Putamen (tissue), 1 donor: Measurements from ENCODE around the gene FAM241B.

Experiments
- DNase-seq: peaks from one replicate; pipeline ENCODE4 v3.0.0-alpha.2; 2016; ENCODE audit warnings: low spot score

Gene FAM241B, protein sequence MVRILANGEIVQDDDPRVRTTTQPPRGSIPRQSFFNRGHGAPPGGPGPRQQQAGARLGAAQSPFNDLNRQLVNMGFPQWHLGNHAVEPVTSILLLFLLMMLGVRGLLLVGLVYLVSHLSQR

DNA sequence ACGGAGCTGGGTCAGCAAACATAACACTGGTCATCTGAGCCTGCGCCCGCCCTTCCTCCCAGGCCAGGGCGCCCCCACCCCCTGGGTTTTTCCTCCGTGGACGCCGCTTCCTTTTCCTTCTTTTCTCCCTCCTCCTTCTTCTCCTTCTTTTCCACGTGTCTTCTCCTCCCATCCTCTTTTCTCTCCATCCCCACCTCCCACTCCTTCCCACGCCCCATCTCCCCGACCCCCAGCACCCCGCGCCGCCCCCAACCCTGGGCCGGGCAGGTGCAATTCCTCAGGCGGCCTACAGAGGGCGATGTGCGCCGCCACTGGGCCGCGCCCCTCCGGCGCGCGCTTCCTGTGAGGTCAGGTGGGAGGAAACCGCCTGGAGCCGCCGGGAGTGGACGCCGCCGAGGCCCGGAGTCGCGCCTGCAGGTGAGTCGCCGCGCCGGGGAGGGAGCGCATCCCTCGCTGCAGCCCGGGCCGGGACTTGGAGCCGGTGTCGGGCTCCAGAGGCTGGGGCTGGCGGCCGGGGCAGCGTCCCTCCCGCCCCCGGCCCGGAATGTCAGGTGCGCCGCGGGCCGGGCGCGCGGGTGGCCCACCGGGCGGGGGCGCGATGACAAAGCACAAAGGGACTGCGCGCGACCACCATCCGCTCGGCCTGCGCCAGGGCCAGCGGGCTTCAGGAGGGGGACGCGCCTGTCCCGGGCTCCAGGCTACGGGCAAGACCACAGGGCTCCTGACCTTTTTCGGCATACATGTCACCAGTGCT lies at the start of gene FAM241B:
FAM241B (plus strand) TSS at position 351 of the 754 bp plus-strand sequence. CDS start 1,497 bp downstream, outside the sequence.
- peak; percentile 22 for DNase-seq

- DNase-seq, result no peak
Observed at GRCh38 chr10:69580435-69580834, 49.6 kb upstream of the FAM241B start.

DNA sequence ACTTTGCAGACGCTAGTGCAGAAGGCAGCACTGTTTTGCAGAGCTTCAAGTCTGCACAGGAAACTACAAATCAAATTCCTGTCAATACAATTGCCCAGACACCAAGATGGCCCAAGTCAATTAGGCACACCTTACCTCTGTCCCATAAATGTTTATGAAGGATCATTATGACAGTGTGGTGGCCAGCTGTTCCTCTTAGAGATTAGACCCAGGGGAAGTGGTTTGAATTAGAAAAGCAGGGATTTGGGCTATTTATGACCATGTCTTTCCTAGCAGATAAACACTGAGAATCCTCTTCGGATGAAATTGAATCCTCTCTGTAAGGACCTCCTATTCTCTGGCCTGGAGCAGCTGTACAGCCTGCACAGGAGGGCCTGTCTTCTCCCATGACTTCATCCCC lies 46.9 kb upstream of the FAM241B start:
- no peak for DNase-seq

DNA sequence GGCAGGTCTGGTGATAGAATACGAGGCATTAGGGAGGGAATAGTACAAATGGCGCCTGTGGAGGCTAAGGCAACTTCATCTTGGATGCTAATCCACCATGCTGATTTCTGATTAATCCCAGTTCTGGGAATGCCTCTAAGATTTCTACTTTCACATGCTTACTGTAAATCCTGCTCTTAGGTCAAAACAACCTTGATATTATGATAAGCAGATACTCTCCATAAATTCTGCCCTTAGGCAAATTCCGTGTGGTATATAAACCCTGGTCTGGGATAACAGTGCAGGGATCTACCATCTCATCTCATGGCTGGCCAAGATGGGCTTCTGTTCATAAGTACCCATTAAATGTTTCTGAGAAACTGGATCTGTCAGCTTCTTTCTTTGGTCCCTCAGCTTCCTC lies 45.4 kb upstream of the FAM241B start:
- no peak for DNase-seq

- no peak for DNase-seq
Observed at GRCh38 chr10:69588358-69588757, 41.7 kb upstream of the FAM241B start.

- no peak for DNase-seq
Observed at GRCh38 chr10:69600761-69601330, 29.2 kb upstream of the FAM241B start.

GRCh38 chr10:69609077-69609476 lies 21.0 kb upstream of the FAM241B start:
- DNase-seq, result no peak

- no peak for DNase-seq
Observed at GRCh38 chr10:69612760-69613159, 17.3 kb upstream of the FAM241B start.

- no peak for DNase-seq
Observed at GRCh38 chr10:69614130-69614529, 15.9 kb upstream of the FAM241B start.

GRCh38 chr10:69616358-69616757 lies 13.7 kb upstream of the FAM241B start:
- no peak for DNase-seq

GRCh38 chr10:69618746-69619145 lies 11.3 kb upstream of the FAM241B start:
- DNase-seq, result no peak

DNA sequence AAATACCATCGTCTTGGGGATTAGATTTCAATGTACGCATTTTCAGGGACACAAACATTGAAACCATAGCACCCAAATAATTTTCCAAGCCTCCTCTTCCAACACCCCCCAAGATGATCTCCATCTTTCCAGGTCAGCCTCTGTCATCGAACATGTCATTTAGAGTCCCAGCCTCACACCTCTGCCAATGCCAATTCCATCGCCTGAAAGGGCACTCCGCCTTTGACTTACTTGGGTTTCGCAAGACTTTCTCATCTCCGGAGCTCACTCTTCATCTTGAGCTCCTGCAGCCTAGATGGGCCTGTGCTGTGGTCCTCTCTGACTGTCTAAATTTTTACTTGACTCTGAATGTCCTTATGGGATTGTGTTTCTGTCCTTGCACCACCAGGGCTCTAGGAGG lies 10.4 kb upstream of the FAM241B start:
- no peak for DNase-seq

DNA sequence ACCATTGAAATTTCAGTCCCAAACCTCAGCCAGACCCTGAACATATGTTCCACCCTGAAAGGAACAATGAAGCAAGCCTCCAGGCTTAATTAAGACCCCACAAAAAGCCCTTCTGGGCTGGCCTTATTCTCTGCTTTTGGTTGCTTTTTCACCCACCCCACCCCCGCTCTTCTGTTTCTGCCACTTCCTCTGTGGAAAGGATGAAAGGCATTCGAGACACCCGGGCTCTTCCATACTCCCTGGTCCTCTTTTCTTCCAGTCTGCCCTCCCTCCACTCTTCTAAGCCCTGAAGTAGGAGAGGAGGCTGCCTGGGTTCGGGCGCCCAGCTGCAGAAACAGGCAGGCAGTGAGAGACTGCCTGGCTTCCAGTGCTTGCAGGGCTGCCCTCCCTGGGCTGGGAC lies 9.4 kb upstream of the FAM241B start:
- no peak for DNase-seq

GRCh38 chr10:69624245-69624786 lies 5.7 kb upstream of the FAM241B start:
- DNase-seq, result no peak

GRCh38 chr10:69626826-69627225 lies 3.2 kb upstream of the FAM241B start:
- DNase-seq, result no peak

GRCh38 chr10:69628891-69629290 lies 1.2 kb upstream of the FAM241B start:
- DNase-seq, result no peak

GRCh38 chr10:69629519-69629896 lies 539 bp upstream of the FAM241B start:
- DNase-seq, result no peak

DNA sequence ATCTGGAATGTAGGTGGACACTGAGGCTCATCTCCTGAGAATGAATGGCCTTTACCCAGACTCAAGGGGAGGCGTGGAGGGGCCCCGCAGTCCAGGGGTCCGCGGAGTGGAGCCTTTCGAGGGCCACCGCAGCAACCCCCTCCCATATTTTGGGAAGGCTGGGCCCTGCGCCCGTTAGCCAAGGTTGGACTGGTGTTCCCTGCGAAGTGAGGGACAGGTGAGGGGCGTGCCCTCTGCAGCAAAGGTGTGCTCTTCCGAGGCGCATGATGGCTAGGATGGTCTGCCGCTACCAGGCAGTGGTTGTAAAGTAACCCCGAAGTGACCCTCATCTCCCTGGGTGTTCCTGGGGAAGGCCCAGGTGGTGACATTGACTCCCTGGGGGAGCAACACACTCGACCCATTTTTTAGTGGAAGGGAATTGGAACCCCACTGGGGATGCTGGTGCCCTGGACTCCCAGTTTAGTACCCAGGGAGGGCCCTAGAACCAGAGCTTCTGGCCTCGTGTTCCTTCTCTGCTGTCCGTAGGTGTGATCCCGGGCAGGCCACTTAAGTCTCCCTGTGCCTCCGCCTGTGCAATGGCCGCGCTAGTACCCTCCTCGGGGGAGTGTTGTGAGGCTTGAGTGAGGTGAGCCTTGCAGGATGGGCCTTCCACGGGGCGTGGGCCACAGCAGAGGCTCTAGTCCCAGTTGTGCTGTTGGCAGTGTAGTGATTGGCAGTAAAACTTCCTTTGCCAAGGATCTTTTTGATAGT lies 779 bp downstream of the FAM241B start:
- DNase-seq, result no peak

DNA sequence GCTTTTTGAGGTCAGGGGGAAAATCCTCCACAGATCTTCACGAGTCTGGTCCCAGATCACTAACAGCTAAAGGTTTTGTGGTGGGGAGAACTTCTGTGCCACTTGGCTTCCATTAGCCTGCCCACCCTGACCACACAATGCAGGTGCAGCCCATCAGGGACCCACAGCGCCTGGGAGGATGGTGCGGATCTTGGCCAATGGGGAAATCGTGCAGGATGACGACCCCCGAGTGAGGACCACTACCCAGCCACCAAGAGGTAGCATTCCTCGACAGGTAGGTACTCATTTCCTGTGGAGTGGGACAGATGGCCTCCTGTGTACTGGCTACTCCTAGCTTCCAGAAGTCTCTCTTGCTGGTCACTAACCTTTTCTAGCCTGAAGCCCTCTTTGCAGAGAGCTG lies 1.5 kb downstream of the FAM241B start:
- no peak for DNase-seq

GRCh38 chr10:69632516-69633199 lies 2.6 kb downstream of the FAM241B start:
- no peak for DNase-seq

DNA sequence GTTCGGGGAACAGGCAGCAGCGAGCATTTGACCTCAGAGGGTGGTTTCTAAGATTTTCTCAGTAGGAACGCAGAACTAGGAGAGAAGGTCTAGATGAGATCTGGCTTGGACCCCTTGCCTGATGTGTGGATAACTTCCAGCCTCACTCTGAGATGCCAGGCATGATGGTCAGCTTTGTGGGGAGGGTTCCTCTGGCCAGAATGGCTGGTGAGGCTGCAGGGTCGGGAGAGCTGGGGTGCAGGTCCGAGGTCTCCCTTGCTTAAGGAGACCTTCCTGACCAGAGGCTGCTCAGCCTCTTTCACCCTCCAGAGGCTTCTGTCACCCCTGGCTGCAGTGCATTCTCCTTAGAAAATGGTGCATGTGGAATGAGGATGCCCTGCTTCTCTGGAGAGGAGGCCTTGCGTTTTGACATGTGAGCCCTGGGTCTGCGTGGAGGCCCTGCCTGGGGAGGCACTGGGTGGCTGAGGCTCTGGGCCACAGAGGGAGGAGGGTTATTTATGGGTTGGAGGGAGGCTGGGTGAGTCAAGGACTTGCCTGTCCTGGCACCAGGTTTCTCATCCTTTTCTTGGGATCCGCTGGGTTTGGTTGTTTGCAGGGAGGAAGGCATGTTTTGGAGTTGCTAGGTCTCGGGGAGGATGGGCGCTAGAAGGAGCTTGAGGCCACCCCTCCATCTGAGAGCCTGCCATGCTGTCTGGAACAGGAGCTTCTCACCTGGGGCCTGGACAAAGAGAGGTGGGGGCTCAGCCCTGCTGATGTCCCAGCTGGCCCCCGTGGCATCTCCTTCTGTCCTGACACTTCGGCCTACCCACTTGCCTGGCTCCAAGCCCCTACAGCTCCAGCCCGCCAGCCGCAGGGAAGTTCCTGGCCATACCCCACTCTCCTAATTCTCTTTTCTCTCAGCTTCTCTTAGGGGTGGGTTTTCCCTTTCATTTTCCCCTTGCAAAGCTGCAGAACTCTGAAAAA lies 3.9 kb downstream of the FAM241B start:
- no peak for DNase-seq
